GM23338 (cell line): ENCODE measurements around the gene DNAJA2. TPM values are rescaled to one million over a fixed set of nuclear protein-coding genes. Genes with fewer than 3 reads are reported as not detected.
A peak's percentile ranks its signal among the peaks of the same experiment; 100 is the strongest.

Source experiments
- ATAC-seq: fragments of 200-7000 bp; cut with Tn5 transposase; 3 replicates; pipeline ENCODE4 v1.9.1; 2020
- DNase-seq: peaks from one replicate; pipeline ENCODE4 v3.0.0-alpha.2; 2015; ENCODE audit warnings: low spot score
- H2AFZ ChIP-seq: fragments of 200-600 bp; sonication (generic); 2 replicates; pipeline ENCODE4 v1.8.0; 2016; ENCODE audit warnings: antibody characterized with exemption, mild to moderate bottlenecking, moderate library complexity
- H3F3A ChIP-seq: fragments of 200-600 bp; sonication (generic); replicated peaks from 2 replicates; pipeline ENCODE4 v1.8.0; 2017; ENCODE audit warnings: antibody characterized with exemption, mixed run types, low read depth
- H3K27ac ChIP-seq: fragments of 200-600 bp; sonication (generic); 2 replicates; pipeline ENCODE4 v1.6.1; 2016; ENCODE audit warnings: low read depth
- H3K27me3 ChIP-seq: fragments of 200-600 bp; sonication (generic); 2 replicates; pipeline ENCODE4 v1.8.0; 2016; ENCODE audit warnings: mild to moderate bottlenecking, mixed run types, moderate library complexity; ENCODE audit not compliant: insufficient read depth
- H3K36me3 ChIP-seq: fragments of 200-600 bp; sonication (generic); 2 replicates; pipeline ENCODE4 v1.8.0; 2016; ENCODE audit warnings: mild to moderate bottlenecking; ENCODE audit not compliant: insufficient read depth
- H3K4me1 ChIP-seq: fragments of 200-600 bp; sonication (generic); 2 replicates; pipeline ENCODE4 v1.8.0; 2016; ENCODE audit warnings: mild to moderate bottlenecking, moderate library complexity; ENCODE audit not compliant: insufficient read depth
- H3K4me2 ChIP-seq: fragments of 200-600 bp; sonication (generic); 2 replicates; pipeline ENCODE4 v1.7.1; 2017; ENCODE audit warnings: mixed run types
- H3K4me3 ChIP-seq: fragments of 200-600 bp; sonication (generic); 2 replicates; pipeline ENCODE4 v1.6.1; 2016; ENCODE audit warnings: mixed run types
- H3K79me2 ChIP-seq: fragments of 200-600 bp; sonication (generic); replicated peaks from 2 replicates; pipeline ENCODE4 v1.8.0; 2017; ENCODE audit warnings: mild to moderate bottlenecking; ENCODE audit not compliant: insufficient read depth
- H3K9me2 ChIP-seq: fragments of 200-600 bp; sonication (generic); 2 replicates; pipeline ENCODE4 v1.8.0; 2017; ENCODE audit not compliant: insufficient read depth
- H4K20me1 ChIP-seq: fragments of 200-600 bp; sonication (generic); replicated peaks from 2 replicates; pipeline ENCODE4 v1.8.0; 2017; ENCODE audit warnings: mild to moderate bottlenecking; ENCODE audit not compliant: insufficient read depth
- H3K27ac Mint-ChIP-seq: 2 replicates; pipeline ENCODE4 v1.8.0; 2020; ENCODE audit warnings: inconsistent platforms, mild to moderate bottlenecking, moderate library complexity, mixed read lengths
- H3K27me3 Mint-ChIP-seq: 3 replicates; pipeline ENCODE4 v1.8.0; 2022; ENCODE audit warnings: low read depth, mild to moderate bottlenecking, moderate library complexity, mixed read lengths, inconsistent platforms; ENCODE audit not compliant: insufficient read depth, poor library complexity
- H3K36me3 Mint-ChIP-seq: 3 replicates; pipeline ENCODE4 v1.8.0; 2021; ENCODE audit warnings: low read depth, mild to moderate bottlenecking, inconsistent platforms, moderate library complexity, mixed read lengths
- H3K4me1 Mint-ChIP-seq: 3 replicates; pipeline ENCODE4 v1.8.0; 2020; ENCODE audit warnings: mild to moderate bottlenecking, inconsistent platforms, mixed read lengths
- H3K4me3 Mint-ChIP-seq: 3 replicates; pipeline ENCODE4 v1.8.0; 2021; ENCODE audit warnings: moderate library complexity, mild to moderate bottlenecking, inconsistent platforms, mixed read lengths
- H3K9me3 Mint-ChIP-seq: 3 replicates; pipeline ENCODE4 v1.8.0; 2020; ENCODE audit warnings: moderate library complexity, mild to moderate bottlenecking, inconsistent platforms, mixed read lengths
- CREB1 ChIP-seq: fragments of 250-450 bp; sonication (Bioruptor Pico); IDR thresholded peaks from 2 replicates; pipeline ENCODE4 v1.5.0; 2020; ENCODE audit warnings: low read depth, mild to moderate bottlenecking, moderate library complexity
- EZH2 ChIP-seq: fragments of 200-600 bp; sonication (generic); IDR thresholded peaks from one replicate; pipeline ENCODE4 v1.8.0; 2017; ENCODE audit warnings: antibody characterized with exemption, mild to moderate bottlenecking, low read depth; ENCODE audit not compliant: unreplicated experiment
- EZH2phosphoT487 ChIP-seq: fragments of 200-600 bp; sonication (generic); IDR thresholded peaks from one replicate; pipeline ENCODE4 v1.8.1; 2018; ENCODE audit warnings: antibody characterized with exemption; ENCODE audit not compliant: unreplicated experiment
- JUNB ChIP-seq: IDR thresholded peaks from one replicate; pipeline ENCODE4 v1.6.1; 2016; ENCODE audit warnings: antibody characterized with exemption; ENCODE audit not compliant: unreplicated experiment
- NANOG ChIP-seq: IDR thresholded peaks from 2 replicates; pipeline ENCODE4 v1.6.1; 2016; ENCODE audit warnings: antibody characterized with exemption, borderline replicate concordance
- POLR2AphosphoS5 ChIP-seq: IDR thresholded peaks from 2 replicates; pipeline ENCODE4 v1.6.1; 2016; ENCODE audit warnings: antibody characterized with exemption, low read depth
- STAT1 ChIP-seq: IDR thresholded peaks from one replicate; pipeline ENCODE4 v1.6.1; 2016; ENCODE audit warnings: antibody characterized with exemption; ENCODE audit not compliant: unreplicated experiment
- ZNF114 ChIP-seq: fragments of 250-450 bp; sonication (Bioruptor Pico); IDR thresholded peaks from 2 replicates; pipeline ENCODE4 v1.5.0; 2020; ENCODE audit warnings: mild to moderate bottlenecking, moderate library complexity
- ZNF331 ChIP-seq: fragments of 250-450 bp; sonication (Bioruptor Pico); IDR thresholded peaks from 2 replicates; pipeline ENCODE4 v1.5.0; 2020; ENCODE audit warnings: low read depth, mild to moderate bottlenecking, moderate library complexity
- polyA plus RNA-seq: library from polyadenylated mRNA; unstranded; fragments of >200 nt; fragmentation: Nextera tagmentation; extraction: Ambion mirVana; gene quantifications from 2 replicates; pipeline ENCODE4 v1.2.1, GENCODE V29; 2016
- total RNA-seq: library from RNA; depleted of rRNA; stranded (reverse); fragments of >200 nt; shearing (Covaris generic); gene quantifications from 2 replicates; pipeline ENCODE4 v1.2.3, GENCODE V29; 2014
- TF ChIP-seq, protein P1 (sequence below): IDR thresholded peaks from one replicate; pipeline ENCODE4 v1.6.1; 2018; ENCODE audit warnings: antibody characterized with exemption; ENCODE audit not compliant: unreplicated experiment
- TF ChIP-seq, protein P2 (sequence below), 2 experiments: fragments of 200-600 bp in 1 of 2; sonication (generic) in 1 of 2; conservative IDR thresholded peaks; 2 replicates each; pipeline versions ENCODE4 v1.5.1 to v1.6.1; 2016 to 2017; ENCODE audit warnings: antibody characterized with exemption in 2 of 2, low read depth in 2 of 2, mild to moderate bottlenecking in 2 of 2, moderate library complexity in 1 of 2
- TF ChIP-seq, protein P3 (sequence below): IDR thresholded peaks from 2 replicates; pipeline ENCODE4 v1.6.1; 2016; ENCODE audit warnings: antibody characterized with exemption
- TF ChIP-seq, protein P4 (sequence below): fragments of 250-450 bp; sonication (Bioruptor Pico); IDR thresholded peaks from 2 replicates; pipeline ENCODE4 v1.5.0; 2020; ENCODE audit warnings: mild to moderate bottlenecking, moderate library complexity

DNAJA2 gene
- total and polyA plus RNA-seq, 2 experiments from 2014 or later, result 94.5 to 101 TPM

DNA sequence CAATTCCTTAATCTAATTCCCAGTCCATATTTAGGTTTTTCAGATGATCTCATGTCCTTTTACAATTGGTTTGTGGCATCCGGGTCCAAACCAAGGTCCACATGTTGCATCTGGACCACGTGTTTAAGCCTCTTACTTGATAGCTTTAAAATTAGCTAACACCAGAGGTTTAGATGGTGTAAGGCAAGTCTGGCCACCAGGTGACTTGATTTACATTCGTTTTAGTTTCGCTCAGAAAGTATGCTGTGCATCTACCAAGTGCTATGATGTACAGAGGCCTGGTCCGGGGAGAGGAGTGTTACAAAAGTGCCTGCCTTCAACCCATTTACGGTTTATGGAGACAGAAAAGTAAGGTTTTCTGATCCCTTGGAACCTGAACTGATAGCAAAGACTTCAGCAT lies 878 bp upstream of the DNAJA2 start:
- 0 out of 2 replicates have a peak, but pooled peaks cover 3% of the 10 kb centered on the region for H3F3A ChIP-seq
- DNase-seq (peak; percentile 17), ATAC-seq (no peak)
- H3K4me3 ChIP-seq, result peak overlapping the region; percentile 64
- peaks cover 11% of the 10 kb centered on the region for H3K36me3 ChIP-seq
- no peaks in the 10 kb centered on the region for H3K9me3 Mint-ChIP-seq
- peak overlapping the region; percentile 97 for H3K27ac Mint-ChIP-seq
- no peaks in the 10 kb centered on the region for H3K9me2 ChIP-seq
- peaks cover 38% of the 10 kb centered on the region for H3K4me1 Mint-ChIP-seq
- H3K4me2 ChIP-seq, result peak overlapping the region; percentile 91
- H4K20me1 ChIP-seq, result peaks cover 7% of the 10 kb centered on the region
- peaks cover 19% of the 10 kb centered on the region; the same call in 1 of the 2 replicates for H3K4me1 ChIP-seq
- H3K36me3 Mint-ChIP-seq, result peaks cover 28% of the 10 kb centered on the region
- no peaks in the 10 kb centered on the region for H3K27me3 ChIP-seq
- H3K4me3 Mint-ChIP-seq, result peak overlapping the region; percentile 87
- TF ChIP-seq POLR2AphosphoS5, result no peak
- TF ChIP-seq, protein P1, sequence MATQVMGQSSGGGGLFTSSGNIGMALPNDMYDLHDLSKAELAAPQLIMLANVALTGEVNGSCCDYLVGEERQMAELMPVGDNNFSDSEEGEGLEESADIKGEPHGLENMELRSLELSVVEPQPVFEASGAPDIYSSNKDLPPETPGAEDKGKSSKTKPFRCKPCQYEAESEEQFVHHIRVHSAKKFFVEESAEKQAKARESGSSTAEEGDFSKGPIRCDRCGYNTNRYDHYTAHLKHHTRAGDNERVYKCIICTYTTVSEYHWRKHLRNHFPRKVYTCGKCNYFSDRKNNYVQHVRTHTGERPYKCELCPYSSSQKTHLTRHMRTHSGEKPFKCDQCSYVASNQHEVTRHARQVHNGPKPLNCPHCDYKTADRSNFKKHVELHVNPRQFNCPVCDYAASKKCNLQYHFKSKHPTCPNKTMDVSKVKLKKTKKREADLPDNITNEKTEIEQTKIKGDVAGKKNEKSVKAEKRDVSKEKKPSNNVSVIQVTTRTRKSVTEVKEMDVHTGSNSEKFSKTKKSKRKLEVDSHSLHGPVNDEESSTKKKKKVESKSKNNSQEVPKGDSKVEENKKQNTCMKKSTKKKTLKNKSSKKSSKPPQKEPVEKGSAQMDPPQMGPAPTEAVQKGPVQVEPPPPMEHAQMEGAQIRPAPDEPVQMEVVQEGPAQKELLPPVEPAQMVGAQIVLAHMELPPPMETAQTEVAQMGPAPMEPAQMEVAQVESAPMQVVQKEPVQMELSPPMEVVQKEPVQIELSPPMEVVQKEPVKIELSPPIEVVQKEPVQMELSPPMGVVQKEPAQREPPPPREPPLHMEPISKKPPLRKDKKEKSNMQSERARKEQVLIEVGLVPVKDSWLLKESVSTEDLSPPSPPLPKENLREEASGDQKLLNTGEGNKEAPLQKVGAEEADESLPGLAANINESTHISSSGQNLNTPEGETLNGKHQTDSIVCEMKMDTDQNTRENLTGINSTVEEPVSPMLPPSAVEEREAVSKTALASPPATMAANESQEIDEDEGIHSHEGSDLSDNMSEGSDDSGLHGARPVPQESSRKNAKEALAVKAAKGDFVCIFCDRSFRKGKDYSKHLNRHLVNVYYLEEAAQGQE, result no peak
- TF ChIP-seq, protein P2, sequence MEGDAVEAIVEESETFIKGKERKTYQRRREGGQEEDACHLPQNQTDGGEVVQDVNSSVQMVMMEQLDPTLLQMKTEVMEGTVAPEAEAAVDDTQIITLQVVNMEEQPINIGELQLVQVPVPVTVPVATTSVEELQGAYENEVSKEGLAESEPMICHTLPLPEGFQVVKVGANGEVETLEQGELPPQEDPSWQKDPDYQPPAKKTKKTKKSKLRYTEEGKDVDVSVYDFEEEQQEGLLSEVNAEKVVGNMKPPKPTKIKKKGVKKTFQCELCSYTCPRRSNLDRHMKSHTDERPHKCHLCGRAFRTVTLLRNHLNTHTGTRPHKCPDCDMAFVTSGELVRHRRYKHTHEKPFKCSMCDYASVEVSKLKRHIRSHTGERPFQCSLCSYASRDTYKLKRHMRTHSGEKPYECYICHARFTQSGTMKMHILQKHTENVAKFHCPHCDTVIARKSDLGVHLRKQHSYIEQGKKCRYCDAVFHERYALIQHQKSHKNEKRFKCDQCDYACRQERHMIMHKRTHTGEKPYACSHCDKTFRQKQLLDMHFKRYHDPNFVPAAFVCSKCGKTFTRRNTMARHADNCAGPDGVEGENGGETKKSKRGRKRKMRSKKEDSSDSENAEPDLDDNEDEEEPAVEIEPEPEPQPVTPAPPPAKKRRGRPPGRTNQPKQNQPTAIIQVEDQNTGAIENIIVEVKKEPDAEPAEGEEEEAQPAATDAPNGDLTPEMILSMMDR (conservative IDR thresholded peaks at IDR 0.05; ENCODE audit: low read depth in 2 of 2), result no peak
- TF ChIP-seq NANOG, result no peak
- TF ChIP-seq CREB1, result no peak
- TF ChIP-seq EZH2phosphoT487, result no peak
- no peak for TF ChIP-seq STAT1
- no peak for TF ChIP-seq JUNB
- TF ChIP-seq EZH2, result no peak
- no peak for TF ChIP-seq ZNF114 (CRISPR knock-in tag)
- TF ChIP-seq, protein P3, sequence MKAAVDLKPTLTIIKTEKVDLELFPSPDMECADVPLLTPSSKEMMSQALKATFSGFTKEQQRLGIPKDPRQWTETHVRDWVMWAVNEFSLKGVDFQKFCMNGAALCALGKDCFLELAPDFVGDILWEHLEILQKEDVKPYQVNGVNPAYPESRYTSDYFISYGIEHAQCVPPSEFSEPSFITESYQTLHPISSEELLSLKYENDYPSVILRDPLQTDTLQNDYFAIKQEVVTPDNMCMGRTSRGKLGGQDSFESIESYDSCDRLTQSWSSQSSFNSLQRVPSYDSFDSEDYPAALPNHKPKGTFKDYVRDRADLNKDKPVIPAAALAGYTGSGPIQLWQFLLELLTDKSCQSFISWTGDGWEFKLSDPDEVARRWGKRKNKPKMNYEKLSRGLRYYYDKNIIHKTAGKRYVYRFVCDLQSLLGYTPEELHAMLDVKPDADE, result no peak
- TF ChIP-seq, protein P4, sequence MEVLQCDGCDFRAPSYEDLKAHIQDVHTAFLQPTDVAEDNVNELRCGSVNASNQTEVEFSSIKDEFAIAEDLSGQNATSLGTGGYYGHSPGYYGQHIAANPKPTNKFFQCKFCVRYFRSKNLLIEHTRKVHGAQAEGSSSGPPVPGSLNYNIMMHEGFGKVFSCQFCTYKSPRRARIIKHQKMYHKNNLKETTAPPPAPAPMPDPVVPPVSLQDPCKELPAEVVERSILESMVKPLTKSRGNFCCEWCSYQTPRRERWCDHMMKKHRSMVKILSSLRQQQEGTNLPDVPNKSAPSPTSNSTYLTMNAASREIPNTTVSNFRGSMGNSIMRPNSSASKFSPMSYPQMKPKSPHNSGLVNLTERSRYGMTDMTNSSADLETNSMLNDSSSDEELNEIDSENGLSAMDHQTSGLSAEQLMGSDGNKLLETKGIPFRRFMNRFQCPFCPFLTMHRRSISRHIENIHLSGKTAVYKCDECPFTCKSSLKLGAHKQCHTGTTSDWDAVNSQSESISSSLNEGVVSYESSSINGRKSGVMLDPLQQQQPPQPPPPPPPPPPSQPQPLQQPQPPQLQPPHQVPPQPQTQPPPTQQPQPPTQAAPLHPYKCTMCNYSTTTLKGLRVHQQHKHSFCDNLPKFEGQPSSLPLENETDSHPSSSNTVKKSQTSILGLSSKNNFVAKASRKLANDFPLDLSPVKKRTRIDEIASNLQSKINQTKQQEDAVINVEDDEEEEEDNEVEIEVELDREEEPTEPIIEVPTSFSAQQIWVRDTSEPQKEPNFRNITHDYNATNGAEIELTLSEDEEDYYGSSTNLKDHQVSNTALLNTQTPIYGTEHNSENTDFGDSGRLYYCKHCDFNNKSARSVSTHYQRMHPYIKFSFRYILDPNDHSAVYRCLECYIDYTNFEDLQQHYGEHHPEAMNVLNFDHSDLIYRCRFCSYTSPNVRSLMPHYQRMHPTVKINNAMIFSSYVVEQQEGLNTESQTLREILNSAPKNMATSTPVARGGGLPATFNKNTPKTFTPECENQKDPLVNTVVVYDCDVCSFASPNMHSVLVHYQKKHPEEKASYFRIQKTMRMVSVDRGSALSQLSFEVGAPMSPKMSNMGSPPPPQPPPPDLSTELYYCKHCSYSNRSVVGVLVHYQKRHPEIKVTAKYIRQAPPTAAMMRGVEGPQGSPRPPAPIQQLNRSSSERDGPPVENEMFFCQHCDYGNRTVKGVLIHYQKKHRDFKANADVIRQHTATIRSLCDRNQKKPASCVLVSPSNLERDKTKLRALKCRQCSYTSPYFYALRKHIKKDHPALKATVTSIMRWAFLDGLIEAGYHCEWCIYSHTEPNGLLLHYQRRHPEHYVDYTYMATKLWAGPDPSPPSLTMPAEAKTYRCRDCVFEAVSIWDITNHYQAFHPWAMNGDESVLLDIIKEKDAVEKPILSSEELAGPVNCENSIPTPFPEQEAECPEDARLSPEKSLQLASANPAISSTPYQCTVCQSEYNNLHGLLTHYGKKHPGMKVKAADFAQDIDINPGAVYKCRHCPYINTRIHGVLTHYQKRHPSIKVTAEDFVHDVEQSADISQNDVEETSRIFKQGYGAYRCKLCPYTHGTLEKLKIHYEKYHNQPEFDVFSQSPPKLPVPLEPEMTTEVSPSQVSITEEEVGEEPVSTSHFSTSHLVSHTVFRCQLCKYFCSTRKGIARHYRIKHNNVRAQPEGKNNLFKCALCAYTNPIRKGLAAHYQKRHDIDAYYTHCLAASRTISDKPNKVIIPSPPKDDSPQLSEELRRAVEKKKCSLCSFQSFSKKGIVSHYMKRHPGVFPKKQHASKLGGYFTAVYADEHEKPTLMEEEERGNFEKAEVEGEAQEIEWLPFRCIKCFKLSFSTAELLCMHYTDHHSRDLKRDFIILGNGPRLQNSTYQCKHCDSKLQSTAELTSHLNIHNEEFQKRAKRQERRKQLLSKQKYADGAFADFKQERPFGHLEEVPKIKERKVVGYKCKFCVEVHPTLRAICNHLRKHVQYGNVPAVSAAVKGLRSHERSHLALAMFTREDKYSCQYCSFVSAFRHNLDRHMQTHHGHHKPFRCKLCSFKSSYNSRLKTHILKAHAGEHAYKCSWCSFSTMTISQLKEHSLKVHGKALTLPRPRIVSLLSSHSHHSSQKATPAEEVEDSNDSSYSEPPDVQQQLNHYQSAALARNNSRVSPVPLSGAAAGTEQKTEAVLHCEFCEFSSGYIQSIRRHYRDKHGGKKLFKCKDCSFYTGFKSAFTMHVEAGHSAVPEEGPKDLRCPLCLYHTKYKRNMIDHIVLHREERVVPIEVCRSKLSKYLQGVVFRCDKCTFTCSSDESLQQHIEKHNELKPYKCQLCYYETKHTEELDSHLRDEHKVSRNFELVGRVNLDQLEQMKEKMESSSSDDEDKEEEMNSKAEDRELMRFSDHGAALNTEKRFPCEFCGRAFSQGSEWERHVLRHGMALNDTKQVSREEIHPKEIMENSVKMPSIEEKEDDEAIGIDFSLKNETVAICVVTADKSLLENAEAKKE (CRISPR knock-in tag), result no peak
- TF ChIP-seq ZNF331, result no peak
- peaks cover 16% of the 10 kb centered on the region for H3K27me3 Mint-ChIP-seq
- H3K79me2 ChIP-seq, result peaks cover 37% of the 10 kb centered on the region
- no peak overlapping the region for H2AFZ ChIP-seq
- peak overlapping the region; percentile 92; the same call in 1 of the 2 replicates for H3K27ac ChIP-seq
